Activated naive CD4-positive, alpha-beta T cell treated with Interleukin-2 at 50 U/mL for 16 hours (primary cell): ENCODE measurements around the gene SAMM50.
"Not testable (repeated sequence)": the region's sequence is repeated elsewhere in the genome, so short reads cannot be mapped to it uniquely, and the experiment has no call there.

Experiments
- DNase-seq: peaks from one replicate; pipeline ENCODE4 v3.0.0-alpha.2; 2020

The SAMM50 gene

DNA sequence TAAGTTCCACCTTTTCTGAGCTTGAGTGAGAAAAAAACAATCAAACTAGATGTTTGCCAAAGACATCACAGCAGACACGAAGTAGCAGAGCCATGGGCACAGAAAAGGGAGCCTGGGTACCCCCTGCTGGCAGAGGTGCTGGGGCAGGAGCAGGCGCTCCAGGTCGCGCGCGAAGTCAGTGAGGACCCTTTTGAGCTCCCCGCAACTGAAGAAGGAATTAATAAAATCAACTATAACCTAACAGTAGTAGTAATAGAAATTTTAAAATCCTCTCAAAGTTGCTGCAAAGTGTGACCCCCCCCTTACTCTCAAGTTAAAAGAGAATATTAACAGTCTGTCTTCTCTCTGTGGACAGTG is 48.8 kb downstream of the SAMM50 start:
- DNase-seq: no peak

DNA sequence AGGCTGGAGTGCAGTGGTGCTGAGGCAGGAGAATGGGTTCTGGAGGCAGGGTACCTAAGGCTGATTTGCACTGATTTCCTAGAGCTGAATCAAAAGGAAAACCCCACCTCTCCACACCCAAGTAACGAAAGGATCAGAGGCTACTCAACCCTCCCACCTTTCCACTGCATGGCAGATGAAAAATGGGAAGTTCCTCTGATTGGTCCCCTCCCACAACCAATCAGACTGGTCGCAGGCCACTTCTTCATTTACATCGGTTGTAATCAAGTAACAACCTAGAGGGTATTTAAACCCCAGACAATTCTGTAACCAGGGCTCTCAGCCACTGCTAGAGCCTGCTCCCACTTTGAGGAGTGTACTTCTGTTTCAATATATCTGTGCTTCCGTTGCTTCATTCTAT is 50.3 kb downstream of the SAMM50 start:
- no peak for DNase-seq

DNA sequence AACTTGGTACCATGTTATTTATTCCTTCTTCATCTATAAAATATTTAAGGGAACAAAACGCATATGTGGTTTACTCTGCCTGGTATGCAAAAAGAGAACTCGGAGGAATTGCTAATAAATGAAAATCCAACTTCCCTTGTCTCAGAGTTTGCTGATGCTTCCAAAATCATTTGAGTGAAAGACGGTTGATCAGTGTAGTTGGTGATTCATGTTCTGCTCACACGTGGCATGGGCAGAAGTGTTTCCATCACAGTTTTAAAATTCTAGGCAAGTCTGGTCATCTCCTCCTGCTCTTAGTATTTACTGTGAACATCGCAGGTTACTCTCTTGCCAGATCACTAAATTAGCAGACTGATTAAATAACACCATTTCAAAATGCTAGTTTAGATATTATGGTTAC is 56.9 kb downstream of the SAMM50 start:
- DNase-seq: no peak

DNA sequence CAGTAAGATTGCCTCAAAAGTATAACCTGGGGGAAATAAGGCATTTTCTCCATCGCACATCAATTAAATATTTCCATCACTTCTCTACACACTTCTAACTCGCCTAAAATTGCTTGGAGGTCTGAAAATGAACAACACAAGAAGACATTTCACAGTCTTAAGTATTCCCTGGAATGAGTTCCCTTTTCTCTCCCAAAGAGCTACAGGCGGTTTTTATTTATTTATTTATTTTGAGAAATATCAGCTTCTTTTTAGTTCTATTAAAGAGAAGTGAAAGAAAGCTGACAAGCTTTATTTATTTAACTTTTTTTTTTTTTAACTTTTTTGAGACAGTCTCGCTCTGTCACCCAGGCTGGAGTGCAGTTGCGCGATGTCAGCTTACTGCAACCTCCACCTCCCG is 57.3 kb downstream of the SAMM50 start:
- no peak for DNase-seq

DNA sequence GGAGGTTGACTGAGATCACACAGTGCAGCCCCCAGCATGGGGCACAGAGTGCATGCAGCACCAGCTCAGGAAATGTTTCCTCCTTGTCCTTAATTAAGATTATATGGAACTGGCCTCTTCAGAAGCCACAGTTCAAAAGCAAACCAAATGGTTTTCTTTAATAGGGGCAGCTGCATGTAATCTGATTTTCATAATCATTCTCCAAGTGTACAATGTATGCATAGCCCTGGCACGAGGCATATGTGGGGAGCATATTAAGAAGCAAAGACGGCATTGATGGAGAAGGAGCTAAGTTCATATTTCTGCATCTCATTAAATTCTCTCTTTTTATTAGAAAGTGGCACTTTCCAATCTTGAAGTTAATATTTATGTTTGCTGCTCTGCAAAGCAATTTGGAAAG is 59.0 kb downstream of the SAMM50 start:
- no peak for DNase-seq

DNA sequence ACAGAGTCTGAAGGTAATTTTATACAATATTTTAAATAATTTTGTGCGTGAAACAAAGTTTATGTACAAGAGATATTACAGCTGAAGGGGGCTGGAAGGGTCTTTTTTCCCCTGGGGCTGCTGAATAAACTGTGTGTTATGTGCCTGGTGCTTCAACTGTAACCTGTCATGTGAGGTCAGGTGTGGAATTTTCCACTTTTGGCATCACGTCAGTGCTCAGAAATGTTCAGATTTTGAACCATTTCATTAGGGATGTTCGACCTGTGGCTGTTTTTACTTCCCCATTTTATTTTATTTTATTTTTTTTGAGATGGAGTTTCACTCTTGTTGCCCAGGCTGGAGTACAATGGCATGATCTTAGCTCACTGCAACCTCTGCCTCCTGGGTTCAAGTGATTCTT is 61.3 kb downstream of the SAMM50 start:
- DNase-seq: not testable (repeated sequence)

DNA sequence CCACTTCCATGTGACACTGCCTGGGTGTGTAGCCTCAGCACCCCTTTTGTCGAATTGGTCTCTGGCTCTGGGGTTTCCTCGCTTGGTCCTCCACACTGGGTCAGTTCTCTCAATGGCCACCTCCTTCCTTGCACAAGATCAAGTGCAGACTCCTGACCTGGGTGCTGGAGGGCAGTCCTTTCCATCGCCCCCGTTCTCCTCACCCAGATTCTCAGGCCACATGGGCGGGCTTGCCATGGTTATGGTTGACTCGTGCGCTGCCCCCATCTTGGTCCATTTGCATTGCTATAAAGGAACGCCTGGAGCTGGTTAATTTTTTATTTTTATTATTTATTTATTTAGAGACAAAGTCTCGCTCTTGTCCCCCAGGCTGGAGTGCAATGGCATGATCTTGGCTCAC is 63.4 kb downstream of the SAMM50 start:
- no peak for DNase-seq

DNA sequence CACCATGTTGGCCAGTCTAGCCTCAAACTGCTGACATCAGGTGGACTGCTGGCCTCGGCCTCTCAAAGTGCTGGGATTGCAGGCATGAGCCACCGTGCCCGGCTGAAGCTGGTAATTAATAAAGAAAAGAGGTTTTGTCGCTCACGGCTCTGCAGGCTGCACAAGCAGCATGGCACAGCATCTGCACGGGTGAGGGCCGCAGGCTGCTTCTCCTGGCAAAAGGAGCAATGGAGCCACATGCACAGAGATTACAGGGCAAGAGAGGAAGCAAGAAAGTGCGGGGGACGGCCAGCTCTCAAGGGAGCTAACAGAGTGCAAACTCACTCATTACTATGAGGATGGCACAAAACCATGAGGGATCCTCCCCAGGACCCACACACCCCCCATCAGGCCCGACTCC is 64.2 kb downstream of the SAMM50 start:
- DNase-seq: no peak

DNA sequence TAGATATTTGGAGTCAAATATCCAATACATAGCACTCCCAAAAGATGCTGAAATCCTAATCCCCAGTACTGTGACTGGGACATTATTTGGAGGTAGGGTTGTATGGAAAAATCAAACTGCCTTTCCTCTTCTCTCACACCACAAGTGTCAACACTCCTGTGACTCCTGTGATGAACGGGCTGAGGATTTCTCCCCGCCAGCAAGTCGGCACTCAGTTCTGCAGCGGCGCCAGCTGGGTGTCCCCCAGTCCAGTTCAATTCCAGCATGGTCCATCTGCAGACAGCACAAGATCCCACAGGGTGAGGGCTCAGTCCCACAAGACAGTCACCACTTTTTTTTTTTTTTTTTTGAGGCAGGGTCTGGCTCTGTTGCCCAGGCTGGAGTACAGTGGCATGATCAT is 64.6 kb downstream of the SAMM50 start:
- DNase-seq: no peak

DNA sequence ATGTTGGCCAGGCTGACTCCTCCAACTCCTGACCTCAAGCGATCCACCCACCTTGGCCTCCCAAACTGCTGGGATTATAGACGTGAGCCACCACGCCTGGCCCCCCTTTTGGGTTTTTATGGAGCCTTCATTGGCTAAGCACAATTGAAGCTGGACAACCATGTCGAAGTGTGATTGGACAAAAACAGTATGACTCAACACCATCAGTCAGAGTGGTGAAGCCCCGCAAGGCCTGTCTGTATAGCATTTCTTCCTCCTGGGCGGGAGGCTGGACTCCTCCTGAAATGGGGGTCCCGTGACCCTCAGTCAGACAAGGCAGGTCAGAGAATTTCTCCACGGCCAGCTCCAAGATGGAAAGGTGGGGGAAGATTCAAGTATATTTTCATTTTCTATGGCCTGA is 65.7 kb downstream of the SAMM50 start:
- no peak for DNase-seq

DNA sequence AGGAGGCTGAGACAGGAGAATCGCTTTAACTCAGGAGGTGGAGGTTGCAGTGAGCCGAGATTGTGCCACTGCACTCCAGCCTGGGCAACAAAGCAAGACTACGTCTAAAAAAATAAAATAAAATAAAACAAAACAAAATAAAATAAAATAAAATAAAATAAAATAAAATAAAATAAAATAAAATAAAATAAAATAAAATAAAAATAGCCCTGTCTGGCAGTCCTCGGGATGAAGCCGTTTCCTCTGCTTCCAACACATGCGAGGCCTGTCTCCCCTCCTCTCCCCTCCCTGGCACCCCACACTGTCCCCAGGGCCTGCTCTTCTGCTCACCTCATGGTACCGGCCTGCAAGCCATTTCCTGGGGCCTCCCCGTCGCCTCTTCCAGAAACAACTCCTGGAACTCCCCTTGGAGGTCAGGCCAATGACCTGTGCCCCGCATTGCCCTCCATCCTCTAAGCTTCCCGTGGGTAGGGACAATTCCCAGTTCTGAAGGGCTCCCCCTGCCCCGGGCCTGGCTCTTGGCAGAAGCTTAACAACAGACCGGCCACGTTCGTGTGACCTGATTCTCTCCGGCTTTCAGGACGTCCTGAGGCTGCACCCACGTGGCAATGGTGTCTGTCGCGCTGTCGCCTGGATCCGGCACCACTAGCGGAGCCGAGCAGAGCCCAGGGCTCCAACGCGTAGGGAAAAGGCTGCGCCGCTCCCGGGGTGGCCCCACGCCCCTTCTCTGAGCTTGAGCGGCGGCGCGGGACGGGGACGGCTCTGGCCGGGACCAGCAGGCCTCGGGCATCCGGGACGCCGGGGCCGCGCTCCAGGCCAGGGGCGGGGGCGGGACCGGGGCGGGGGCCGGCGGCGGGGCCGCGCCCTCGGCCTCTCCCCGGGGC is 68.4 kb downstream of the SAMM50 start:
- DNase-seq: peak; percentile 33

DNA sequence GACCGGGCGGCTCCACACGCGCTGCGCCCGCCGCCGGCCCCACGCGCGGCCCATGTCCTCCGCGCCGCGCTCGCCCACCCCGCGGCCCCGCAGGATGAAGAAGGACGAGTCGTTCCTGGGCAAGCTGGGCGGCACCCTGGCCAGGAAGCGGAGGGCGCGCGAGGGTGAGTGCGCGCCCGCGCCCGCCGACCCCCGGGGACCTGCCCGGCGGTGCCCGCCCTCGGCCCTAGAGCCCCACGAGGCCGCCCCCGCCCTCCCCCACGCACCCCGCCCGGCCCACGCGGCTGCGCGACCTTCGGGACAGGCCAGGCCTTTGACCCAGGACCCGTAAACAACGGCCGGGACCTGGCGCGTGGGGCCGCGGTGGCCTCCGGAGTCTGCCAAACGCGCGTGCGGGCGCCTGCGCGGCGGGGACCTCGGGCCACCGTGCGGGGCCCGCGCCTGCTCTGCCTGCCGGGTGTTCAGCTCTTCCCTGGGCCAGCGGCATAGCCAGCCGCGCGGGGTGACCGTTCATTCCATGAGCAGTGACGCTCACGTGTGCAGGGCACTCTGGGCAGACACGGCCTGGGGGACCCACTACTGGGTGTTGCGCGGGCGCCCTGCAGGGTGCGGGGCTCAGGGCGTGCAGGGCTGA is 69.2 kb downstream of the SAMM50 start, which contains the start of gene PARVB:
TSS of gene PARVB (plus strand) at position 15 of the 634 bp plus-strand sequence. CDS start at position 53, 38 bp downstream.
- peak; percentile 21 for DNase-seq

DNA sequence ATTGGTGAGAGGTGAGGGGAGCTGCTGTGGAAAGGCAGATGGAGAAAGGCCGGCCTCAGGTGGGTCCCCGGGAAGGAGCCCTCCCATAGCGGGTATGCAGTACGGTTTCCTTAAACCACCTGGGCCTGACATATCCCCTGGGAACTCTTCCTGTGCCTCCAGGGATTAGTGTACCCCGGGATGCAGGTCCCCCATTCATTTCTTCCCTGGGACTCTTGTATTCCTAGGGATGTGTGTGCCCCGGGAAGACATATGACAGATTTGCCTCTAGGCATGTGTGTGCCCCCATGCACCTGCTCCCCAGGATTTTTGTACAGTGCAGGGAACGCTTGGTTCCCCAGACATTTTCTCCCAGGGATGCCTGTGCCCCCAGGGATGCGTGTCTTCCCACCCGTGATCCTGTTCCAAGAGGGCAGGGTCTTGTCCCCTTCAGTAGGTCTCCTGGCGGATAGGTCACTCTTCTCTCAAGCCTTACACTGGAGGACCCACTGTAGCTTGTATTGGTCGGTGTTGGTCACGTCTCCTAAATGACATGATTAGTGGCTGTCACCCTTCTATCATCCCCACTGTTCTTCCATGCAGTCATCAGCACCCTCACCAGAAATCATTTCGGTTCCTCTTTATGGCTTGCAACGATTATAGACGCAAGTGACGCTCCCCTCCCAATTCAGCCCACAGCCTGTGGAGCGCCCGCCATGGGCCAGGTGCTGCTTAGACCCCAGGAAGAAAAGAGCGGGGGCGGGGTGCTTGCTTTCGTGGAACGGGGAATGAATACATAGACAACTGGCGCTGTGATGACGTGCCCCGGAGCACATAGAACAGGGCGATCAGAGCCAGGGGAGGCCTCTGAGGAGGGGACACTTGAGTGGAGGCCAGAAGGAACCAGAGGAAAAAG is 70.2 kb downstream of the SAMM50 start:
- no peak for DNase-seq

DNA sequence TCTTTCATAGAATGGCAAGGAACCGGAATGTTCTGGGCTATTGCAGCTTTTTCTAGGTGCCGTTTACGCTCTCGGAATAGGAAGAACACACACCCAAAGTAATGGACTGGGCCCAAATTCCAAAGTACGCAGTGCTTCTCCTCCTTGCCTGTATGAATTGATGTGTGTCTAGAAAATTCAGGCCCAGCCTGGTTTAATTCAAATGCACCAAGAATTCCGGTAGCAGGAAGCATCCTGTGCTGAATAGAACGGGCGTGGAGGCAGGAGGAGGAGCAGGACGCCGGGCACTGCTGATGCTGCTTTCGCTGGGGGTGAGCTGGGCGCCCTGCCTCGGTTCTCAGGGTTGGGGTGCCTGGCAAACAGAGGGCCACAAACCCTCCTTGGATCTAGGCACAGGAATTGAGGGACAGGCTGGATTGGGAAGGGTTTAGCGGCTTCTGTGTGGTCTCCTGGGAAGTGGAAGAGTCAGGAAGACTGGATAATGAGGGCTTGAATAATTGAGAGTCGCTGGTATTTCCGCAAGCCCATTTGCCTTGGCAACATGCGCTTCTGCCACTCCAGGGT is 70.9 kb downstream of the SAMM50 start:
- no peak for DNase-seq

DNA sequence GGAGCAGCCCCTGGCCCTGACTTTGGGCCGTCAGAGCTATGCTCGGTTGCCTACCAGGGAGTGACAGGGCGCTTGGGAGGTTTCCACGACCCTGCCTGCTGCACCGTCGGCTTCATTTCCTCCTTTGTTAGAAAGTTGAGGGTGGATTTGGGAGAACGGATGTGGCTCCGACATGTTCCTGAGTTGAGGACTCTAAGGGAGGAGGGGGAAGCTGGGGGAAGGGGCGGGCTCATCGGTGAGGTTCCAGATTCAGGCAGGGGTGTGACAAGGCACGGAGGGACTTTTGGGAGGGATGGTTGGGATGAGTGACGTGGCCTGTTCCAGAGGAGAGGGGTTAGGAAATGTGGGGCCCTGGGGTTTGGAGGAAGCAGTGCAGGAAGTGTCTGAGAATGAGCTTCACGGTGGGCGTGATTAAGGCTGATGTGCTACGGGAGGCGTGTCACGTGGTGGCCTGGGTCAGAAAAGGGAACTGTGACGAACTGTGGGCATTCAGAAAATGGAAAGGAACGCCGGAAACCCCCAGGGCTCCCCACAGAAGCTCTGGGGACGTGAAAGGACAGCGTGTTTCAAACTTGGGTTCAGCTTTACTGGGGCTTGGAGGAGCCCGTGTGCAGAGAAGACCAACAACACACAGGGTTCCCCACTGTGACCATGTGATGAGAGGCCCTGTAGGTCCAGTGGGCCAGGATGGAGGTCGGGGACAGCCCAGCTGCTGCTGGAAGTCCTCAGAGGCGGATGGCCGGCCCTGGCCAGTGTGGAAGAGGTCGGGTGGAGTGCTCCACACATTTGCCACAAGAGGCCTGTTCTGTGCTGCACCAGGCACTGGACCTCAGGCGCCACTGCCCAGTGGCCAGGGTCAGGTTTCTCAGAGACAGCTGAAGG is 71.6 kb downstream of the SAMM50 start:
- DNase-seq: peak; percentile 67

DNA sequence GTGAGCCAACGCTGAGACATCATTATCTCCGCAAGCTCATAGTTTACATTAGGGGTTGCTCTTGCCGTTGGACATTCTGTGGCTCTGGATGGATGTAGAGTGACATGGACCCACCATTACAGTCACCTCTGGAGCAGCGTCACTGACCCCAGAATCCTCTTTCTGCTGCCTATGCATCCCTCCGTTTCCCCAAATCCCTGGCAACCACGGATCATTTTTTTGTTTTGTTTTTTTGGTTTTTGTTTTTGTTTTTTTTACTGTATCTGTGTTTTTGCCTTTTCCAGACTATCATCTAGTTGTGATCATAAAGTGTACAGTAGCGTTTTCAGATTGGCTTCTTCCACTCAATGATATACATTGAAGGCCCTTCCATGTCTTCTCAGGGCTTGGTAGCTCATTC is 72.8 kb downstream of the SAMM50 start:
- DNase-seq: no peak

DNA sequence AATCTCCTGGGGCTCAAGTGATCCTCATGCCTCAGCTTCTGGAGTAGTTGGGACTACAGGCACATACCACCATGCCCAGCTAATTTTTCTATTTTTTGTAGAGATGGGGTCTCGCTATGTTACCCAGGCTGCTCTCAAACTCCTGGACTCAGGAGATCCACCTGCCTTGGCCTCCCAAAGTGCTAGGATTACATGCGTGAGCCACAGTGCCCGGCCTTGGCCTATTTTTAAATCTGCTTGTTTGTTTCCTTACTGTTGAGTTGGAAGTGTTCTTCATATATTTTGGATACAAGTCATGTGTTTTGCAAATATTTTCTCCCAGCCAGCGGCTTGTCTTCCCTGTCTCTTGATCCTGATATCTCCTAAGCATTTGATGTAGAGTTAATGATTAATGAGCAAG is 73.8 kb downstream of the SAMM50 start:
- no peak for DNase-seq

DNA sequence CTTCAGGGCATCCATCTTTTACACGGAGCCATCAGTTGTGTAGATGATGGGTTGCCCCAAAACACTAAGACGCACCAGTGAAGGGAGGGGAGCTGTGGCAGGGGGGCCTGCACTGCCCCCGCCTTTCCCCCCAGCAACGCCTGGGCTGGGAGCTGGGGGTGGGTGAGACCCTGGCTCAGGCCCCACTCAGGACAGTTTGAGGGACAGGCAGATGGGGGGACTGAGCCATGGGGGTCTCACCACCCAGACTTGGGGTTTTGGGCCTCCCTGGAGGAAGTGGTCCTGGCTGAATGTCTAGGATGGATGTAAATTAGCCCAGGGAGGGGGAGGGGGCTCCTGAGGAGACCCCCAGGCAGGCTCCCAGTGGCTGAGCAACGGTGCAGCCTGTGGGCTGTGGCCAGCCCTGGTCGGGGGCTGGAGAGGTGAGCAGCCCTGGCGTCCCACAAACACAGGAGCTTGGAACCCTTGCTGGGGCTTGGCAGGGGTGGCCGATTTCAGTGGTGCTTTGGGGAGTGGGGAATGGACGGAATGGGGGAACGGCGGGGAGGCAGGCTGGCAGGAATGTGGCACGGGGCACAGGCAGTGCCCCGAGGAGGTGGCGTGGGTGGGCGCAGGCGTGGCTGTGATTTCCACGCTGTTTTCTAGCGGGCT is 74.9 kb downstream of the SAMM50 start:
- DNase-seq: no peak

DNA sequence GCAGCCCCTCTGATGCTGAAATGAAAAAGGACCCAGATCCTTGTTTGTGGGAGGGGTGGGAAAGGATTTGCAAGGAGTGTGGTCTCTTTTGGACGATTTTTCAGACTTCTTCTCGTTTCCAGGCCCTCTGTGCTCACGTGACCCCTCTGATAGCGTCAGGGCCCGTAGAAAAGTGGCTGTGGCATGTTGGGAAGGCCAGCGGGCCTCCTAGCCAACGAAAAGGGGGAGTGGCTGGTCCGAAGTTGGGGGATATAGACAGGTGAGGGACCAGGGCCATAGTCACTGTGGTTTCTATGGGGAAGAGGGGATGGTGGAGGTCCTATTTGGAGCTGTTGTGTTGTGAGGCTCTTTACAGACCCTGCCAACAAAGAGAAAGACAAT is 75.5 kb downstream of the SAMM50 start:
- no peak for DNase-seq

DNA sequence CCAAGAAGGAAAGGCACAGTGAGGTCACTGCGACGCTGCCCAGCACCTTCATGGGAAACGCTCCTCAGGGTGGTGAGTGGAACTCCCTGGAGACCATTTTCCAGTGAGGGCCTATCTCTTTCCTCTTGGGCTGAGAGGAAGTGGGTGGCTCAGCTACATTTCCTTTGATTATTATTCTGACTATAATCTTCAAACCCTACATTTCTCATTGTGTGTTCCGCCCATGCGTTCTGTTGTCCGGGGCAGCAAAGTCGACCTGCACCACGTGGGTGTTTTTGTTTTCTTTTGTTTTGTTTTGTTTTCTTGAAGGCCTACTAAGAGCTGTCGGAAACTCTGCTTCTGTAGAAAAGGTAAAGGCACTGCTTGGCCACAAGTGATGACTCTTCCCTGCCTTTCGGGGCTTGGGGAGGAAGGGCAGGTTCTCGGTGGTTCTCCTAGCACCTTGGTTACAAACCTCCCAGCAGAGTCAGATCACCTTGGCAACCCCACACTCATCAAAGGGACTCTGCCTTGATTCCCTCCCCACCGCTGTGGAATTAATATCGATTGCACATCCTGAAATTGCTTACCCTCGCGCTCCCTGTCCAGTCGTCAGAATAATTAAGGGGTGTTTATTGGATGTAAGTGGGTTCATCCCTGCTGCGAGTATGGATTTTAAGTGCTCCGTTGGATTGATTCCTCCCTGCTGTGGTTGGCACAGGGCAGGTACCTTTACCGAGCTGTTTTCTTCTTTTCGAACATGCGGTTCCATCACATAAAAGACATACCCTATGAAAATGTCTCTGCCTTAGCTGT is 76.1 kb downstream of the SAMM50 start:
- peak; percentile 17 for DNase-seq
